ENCODE measurements around the gene TBX3.
A peak's percentile ranks its signal among the peaks of the same experiment; 100 is the strongest.

Gene TBX3

GRCh38 chr12:114662512-114663177, 21.3 kb downstream of the TBX3 start:
- TF ChIP-seq CTCF (IDR thresholded peaks at IDR 0.05; ENCODE audit: low read depth, low read length, missing control alignments): peak; percentile 76
- no peak for DNase-seq (ENCODE audit: extremely low read depth, low read depth)
- no peak overlapping the region for H3K4me3 ChIP-seq (replicated peaks; ENCODE audit: low read depth, low read length)

GRCh38 chr12:114661245-114661644, 22.7 kb downstream of the TBX3 start:
- DNase-seq (ENCODE audit: extremely low read depth, low read depth): no peak

GRCh38 chr12:114659084-114659483, 24.9 kb downstream of the TBX3 start:
- DNase-seq (ENCODE audit: extremely low read depth, low read depth): no peak
- TF ChIP-seq CTCF (IDR thresholded peaks at IDR 0.05; ENCODE audit: low read depth, low read length, missing control alignments): no peak
- no peak overlapping the region for H3K4me3 ChIP-seq (replicated peaks; ENCODE audit: low read depth, low read length)

More at GRCh38 chr12:114661245-114661644, 22.7 kb downstream of the TBX3 start:
- no peak for TF ChIP-seq CTCF (IDR thresholded peaks at IDR 0.05; ENCODE audit: low read depth, low read length, missing control alignments)
- no peak overlapping the region for H3K4me3 ChIP-seq (replicated peaks; ENCODE audit: low read depth, low read length)

GRCh38 chr12:114658002-114658441, 26.0 kb downstream of the TBX3 start:
- DNase-seq (ENCODE audit: extremely low read depth, low read depth): no peak
- TF ChIP-seq CTCF (IDR thresholded peaks at IDR 0.05; ENCODE audit: low read depth, low read length, missing control alignments): no peak
- H3K4me3 ChIP-seq (replicated peaks; ENCODE audit: low read depth, low read length): no peak overlapping the region

- no peak for DNase-seq (ENCODE audit: extremely low read depth, low read depth)
- TF ChIP-seq CTCF (IDR thresholded peaks at IDR 0.05; ENCODE audit: low read depth, low read length, missing control alignments): no peak
- H3K4me3 ChIP-seq (replicated peaks; ENCODE audit: low read depth, low read length): no peak overlapping the region
Observed at GRCh38 chr12:114657597-114657920, 26.4 kb downstream of the TBX3 start.

GRCh38 chr12:114656906-114657596, 26.9 kb downstream of the TBX3 start:
- no peak for DNase-seq (ENCODE audit: extremely low read depth, low read depth)
- TF ChIP-seq CTCF (IDR thresholded peaks at IDR 0.05; ENCODE audit: low read depth, low read length, missing control alignments): no peak
- no peak overlapping the region for H3K4me3 ChIP-seq (replicated peaks; ENCODE audit: low read depth, low read length)

Measured in HFF-Myc (cell line).